ENCODE data around the gene KATNAL1.

Gene KATNAL1

GRCh38 chr13:30332456-30333143, 25.2 kb upstream of the KATNAL1 start:
- no peak for DNase-seq

DNA sequence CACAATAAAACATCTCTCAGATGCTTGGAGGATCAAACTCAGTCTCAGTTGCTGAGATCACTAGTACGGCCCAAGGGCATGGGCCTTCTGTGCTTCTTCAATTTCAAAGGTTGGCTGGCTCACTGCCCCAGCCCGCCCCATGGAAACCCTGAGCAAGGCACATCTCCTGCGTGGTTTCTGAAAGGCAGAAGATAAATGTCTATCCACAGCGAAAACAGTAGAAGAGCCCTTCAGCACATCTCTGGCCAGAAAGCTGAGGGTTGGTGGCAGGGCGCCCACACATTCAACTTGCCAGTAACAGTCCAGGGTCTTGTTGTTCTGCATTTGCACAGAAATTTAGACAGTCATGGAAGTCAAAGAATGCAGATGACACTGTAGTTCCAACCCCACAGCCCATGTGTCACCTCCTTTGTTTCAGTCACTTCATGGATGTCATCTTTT, 24.0 kb upstream of the KATNAL1 start:
- DNase-seq = no peak

- DNase-seq = no peak
These were observed 21.7 kb upstream of the KATNAL1 start for GRCh38 chr13:30329009-30329585.

- no peak for DNase-seq
These were observed 18.3 kb upstream of the KATNAL1 start for GRCh38 chr13:30325668-30326067.

DNA sequence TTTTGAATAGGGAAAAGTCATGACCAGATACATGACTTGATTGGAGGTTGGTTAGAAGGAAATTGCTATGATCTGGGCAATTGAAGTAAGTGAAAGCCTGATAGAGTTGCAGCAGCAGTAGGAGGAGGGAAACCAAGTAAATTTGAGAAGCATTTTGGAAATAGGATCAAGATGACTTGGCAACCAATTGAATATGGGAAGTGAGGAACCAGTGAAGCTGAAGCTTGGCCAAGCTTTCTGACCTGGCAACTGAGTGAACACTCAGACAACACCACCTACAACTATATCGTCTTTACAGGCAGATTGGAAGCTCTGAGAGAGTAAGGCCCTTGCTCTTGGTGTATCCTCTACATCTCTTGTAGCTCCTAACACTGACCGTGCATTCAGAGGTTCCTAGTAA, 16.2 kb upstream of the KATNAL1 start:
- DNase-seq = no peak

DNA sequence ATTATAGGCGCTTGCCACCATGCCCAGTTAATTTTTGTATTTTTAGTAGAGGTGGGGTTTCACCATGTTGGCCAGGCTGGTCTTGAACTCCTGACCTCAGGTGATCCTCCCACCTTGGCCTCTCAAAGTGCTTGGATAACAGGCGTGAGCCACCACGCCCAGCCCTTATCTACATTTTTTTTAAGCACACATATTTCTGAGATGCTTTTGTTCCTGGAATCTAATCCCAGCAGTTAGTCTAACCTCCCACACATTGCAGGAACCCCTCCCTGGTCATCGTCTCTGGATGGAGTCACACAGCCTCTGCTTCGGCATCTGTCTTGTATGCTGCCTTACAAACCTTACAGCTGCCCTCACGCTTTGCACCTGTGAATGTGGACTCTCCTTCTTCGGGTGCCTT, 15.1 kb upstream of the KATNAL1 start:
- no peak for DNase-seq

DNA sequence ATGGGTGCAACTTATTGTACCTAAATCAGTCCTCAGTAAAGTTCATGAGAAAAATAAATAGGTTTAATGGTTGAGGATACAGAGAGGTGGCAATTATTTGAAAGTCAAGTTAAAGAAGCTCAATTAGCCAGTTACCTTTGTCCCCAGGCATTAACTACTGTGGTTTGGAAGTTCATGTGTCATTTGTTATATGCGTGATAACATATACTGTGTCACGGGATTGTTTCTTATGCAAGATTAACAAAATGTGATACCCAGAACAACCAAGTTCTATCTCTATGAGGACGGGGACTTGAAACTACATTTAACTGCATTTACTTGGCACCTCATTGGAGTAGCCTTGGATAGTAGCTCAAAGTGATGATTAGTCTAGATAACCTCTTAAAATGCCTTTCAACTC, 13.9 kb upstream of the KATNAL1 start:
- DNase-seq = no peak

DNA sequence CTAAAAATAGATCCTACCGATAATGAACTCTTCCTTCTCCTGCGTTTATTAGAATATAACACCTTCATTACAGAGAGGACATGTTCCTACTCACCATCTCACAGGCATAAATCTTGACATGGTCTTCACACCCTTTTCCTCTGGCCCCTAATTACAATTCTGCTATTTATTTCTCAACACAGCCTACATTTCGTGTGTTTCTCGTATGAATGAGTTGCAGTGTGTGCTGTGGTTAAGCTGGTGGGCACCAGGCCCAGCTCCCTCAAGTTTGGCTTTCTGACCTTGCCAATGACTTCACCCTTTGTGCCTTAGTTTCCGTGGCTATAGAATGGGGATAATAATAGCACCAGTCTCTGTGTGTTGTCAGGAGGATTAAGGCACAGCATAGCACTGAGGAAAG, 12.3 kb upstream of the KATNAL1 start:
- no peak for DNase-seq

DNA sequence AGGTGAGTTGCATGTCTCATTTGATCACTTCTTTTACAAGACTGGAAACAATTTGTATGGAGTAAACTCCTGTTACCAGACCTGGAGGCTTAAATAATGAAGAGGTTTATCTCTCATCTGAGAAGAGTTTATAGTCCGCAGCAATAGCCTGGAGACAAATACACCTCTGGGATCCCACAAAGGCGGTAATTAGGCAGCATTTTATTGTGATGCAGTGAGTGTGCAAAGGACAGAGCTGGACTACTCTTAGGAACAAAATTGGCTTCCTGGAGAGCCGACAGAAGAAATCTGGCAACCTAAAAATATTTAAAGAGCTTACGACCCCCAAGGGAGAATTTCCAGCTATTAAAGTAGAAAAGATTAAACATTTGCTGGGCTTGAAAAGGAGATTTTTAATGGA, 11.8 kb upstream of the KATNAL1 start:
- DNase-seq = no peak

DNA sequence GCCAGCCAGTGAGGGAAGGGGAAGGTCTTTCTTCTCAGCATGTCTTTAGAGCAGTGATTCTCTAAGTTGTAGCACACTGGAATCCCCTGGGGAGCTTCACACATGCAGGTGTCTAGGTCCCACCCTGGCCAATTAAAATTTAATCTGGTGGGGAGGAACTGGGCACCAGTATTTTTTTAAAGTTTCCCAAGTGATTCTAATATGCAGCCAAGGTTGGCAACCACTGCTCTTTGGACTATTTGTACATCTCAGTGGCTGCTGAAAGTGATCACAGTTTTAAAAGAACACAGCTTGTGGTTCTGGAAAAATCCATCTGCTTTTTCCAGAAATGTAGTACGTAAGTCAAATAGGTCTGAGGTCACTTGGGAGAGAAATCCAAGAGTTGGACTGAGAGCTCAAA, 10.7 kb upstream of the KATNAL1 start:
- no peak for DNase-seq

- DNase-seq = no peak
These were observed 7.2 kb upstream of the KATNAL1 start for GRCh38 chr13:30314562-30314961.

DNA sequence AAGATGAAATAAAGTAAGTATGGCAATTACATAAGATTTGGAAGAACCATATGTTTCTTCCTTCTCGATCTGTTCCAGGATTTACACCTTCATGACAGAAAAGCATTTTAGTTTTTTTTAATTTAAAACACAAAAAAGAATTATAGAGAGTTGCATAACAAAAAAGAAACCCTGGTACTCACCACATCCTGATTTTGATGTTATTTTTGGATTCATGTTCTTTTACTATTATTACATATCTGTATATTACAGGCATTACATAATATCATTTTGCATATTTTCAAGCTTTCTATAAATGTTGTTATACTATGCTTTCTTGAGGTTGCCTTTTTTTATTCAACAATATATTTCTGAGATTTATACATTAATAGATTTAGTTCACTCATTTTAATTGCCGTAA, 6.7 kb upstream of the KATNAL1 start:
- DNase-seq = no peak

GRCh38 chr13:30313311-30313710, 6.0 kb upstream of the KATNAL1 start:
- DNase-seq = no peak

DNA sequence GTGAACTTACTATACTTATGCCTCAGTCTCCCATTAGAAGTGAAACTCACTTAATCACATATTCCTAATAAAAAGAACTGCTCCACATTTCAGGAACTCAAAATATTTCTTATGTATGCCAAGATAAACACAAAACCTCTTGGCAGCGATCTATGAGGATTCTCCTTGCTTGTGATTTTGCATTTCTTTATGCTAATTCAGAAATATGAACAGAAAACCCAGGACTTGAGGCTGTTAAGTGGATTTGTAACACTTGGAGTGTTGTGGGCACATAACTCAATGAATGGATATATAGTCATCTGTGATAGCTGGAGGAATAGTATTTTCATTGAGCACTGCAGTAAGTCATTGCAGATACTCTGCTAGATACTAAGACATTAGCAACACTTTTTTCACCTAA, 5.6 kb upstream of the KATNAL1 start:
- no peak for DNase-seq

GRCh38 chr13:30308548-30308947, 1.2 kb upstream of the KATNAL1 start:
- DNase-seq = no peak

GRCh38 chr13:30307971-30308290, 580 bp upstream of the KATNAL1 start:
- no peak for DNase-seq

DNA sequence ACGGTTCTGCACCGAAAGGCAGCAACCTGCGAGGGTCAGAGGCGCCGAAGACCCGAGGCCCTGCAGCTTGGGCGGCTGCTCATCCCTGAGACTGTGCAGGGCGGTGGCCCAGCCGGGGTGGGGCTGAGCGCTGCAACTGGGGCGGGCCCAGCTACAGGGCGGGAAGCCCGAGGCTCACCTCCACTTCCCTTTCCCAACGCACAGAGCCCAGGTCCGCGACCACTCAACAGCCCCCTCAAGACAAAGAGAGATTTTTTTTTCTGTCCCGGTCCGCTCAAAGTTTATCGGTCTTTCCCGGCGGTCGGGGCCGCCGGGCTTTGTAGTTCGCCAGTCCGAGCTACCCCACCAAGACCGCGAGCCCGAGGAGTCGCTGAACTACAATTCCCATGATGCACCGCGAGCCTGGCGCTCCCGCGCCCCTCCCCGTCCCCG, 573 bp downstream of the KATNAL1 start:
- peak; percentile 100 for DNase-seq

DNA sequence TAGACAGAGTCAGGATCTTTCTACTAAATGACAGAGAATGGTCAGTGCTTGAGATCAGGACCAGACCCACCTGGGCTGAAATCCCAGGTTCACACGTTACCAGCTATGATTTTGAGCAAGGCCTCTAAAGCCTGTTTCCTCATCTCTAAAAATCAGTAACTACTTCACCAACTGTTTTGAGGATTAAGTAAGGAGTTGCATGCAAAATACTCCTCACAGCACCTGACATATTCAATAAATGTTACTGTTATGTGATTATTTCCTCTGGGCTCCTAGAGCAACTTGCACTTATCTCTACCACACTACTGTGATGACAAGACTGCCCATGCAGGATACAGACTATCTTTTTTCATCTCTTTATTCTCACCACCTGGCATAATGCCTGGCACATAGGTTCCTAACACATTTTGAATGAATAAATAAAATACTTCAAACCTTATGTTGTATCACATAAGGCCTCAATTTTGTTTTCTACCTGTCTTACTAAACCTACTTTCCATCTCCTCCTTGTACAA, 1.8 kb downstream of the KATNAL1 start:
- no peak for DNase-seq

GRCh38 chr13:30303269-30303668, 4.1 kb downstream of the KATNAL1 start:
- no peak for DNase-seq

DNA sequence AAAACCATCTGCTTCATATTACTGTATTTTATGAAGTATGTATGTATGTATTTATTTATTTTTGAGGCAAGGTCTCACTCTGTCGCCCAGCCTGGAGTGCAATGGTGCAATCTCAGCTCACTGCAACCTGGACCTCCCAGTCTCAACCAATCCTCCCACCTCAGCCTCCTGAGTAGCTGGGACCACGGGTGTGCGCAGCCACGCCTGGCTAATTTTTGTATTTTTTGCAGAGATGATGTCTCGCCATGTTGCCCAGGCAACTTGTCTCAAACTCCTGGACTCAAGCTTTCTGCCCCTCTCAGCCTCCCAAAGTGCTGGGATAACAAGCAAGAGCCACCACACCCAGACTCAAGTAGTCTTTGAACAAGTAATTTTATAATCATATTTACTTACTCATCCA, 5.5 kb downstream of the KATNAL1 start:
- DNase-seq = no peak

DNA sequence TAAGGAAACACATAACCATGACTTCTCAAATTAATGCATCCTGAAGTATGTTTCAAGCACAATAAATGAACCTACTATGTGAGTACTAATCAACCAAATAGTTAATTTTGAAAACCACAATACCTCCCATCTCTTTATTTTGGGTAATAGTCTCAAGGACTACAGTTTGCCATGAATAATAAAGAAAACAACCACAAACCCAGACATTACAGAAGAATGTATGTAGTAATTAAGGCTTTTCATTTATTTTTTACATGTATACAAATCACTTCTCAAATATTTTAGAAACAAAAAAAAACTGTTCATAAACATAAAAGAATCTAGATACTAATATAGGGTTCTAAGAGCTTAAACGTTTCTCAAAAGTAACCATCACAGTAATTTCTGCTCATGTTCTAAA, 6.8 kb downstream of the KATNAL1 start:
- no peak for DNase-seq

- no peak for DNase-seq
These were observed 7.6 kb downstream of the KATNAL1 start for GRCh38 chr13:30299786-30300185.

GRCh38 chr13:30295116-30295515, 12.2 kb downstream of the KATNAL1 start:
- DNase-seq = no peak

GRCh38 chr13:30294004-30294403, 13.3 kb downstream of the KATNAL1 start:
- DNase-seq = no peak

GRCh38 chr13:30292325-30292724, 15.0 kb downstream of the KATNAL1 start:
- DNase-seq = no peak
